HepG2 (cell line): Measurements from ENCODE around the gene DLL4. TPM values are rescaled to one million over a fixed set of nuclear protein-coding genes. Genes with fewer than 3 reads are reported as not detected.

Experiments used
- ELF3 ChIP-seq: IDR thresholded peaks from 2 replicates; pipeline ENCODE4 v1.6.1; 2016; ENCODE audit warnings: missing genetic modification reagents, missing compliant biosample characterization
- FIP1L1 ChIP-seq: fragments of 200-400 bp; formaldehyde crosslinking; IDR thresholded peaks from 2 replicates; pipeline ENCODE4 v1.6.1; 2018; ENCODE audit warnings: low read depth, mild to moderate bottlenecking, low read length, moderate library complexity, borderline replicate concordance; ENCODE audit not compliant: insufficient read depth
- HOXA5 ChIP-seq: sonication (generic); formaldehyde crosslinking; IDR thresholded peaks from 2 replicates; pipeline ENCODE4 v1.4.0; 2020; ENCODE audit warnings: missing genetic modification reagents
- JDP2 ChIP-seq: sonication (generic); formaldehyde crosslinking; IDR thresholded peaks from 2 replicates; pipeline ENCODE4 v1.8.1; 2022; ENCODE audit warnings: missing genetic modification reagents, borderline replicate concordance
- KDM4B ChIP-seq: sonication (generic); formaldehyde crosslinking; IDR thresholded peaks from 2 replicates; pipeline ENCODE4 v1.4.0; 2020; ENCODE audit warnings: missing genetic modification reagents
- MIER2 ChIP-seq: IDR thresholded peaks from 2 replicates; pipeline ENCODE4 v1.6.1; 2016; ENCODE audit warnings: missing biosample characterization, missing genetic modification reagents
- NAIF1 ChIP-seq: sonication (generic); formaldehyde crosslinking; IDR thresholded peaks from 2 replicates; pipeline ENCODE4 v1.5.0; 2020; ENCODE audit warnings: mild to moderate bottlenecking, missing genetic modification reagents, borderline replicate concordance
- PPARG ChIP-seq: conservative IDR thresholded peaks from 2 replicates; pipeline ENCODE4 v1.6.1; 2016; ENCODE audit warnings: missing biosample characterization, missing genetic modification reagents
- SMAD1 ChIP-seq: sonication (generic); formaldehyde crosslinking; IDR thresholded peaks from 2 replicates; pipeline ENCODE4 v1.4.0; 2020; ENCODE audit warnings: missing genetic modification reagents, low read depth, mild to moderate bottlenecking, borderline replicate concordance
- SNAI1 ChIP-seq: sonication (generic); formaldehyde crosslinking; IDR thresholded peaks from 2 replicates; pipeline ENCODE4 v1.5.0; 2020; ENCODE audit warnings: mild to moderate bottlenecking, missing genetic modification reagents, borderline replicate concordance
- SNRNP70 ChIP-seq: fragments of 200-400 bp; formaldehyde crosslinking; IDR thresholded peaks from 2 replicates; pipeline ENCODE4 v1.6.1; 2017; ENCODE audit warnings: mild to moderate bottlenecking, low read depth, low read length, moderate library complexity
- SRSF9 ChIP-seq: fragments of 200-400 bp; formaldehyde crosslinking; IDR thresholded peaks from 2 replicates; pipeline ENCODE4 v1.6.1; 2018; ENCODE audit warnings: borderline replicate concordance, mild to moderate bottlenecking, low read depth, low read length; ENCODE audit not compliant: insufficient read depth, poor library complexity, severe bottlenecking
- THAP11 ChIP-seq: IDR thresholded peaks from 2 replicates; pipeline ENCODE4 v1.6.1; 2016; ENCODE audit warnings: missing biosample characterization, missing genetic modification reagents
- YEATS4 ChIP-seq: sonication (generic); formaldehyde crosslinking; IDR thresholded peaks from 2 replicates; pipeline ENCODE4 v1.4.0; 2020; ENCODE audit warnings: missing genetic modification reagents, borderline replicate concordance
- ZC3H4 ChIP-seq: sonication (generic); formaldehyde crosslinking; IDR thresholded peaks from 2 replicates; pipeline ENCODE4 v1.4.0; 2020; ENCODE audit warnings: missing genetic modification reagents, borderline replicate concordance
- ZFP1 ChIP-seq: IDR thresholded peaks from 2 replicates; pipeline ENCODE4 v1.6.1; 2016
- ZMYM3 ChIP-seq: sonication (generic); formaldehyde crosslinking; IDR thresholded peaks from 2 replicates; pipeline ENCODE4 v1.5.1; 2020; ENCODE audit warnings: mild to moderate bottlenecking, missing genetic modification reagents
- ZNF660 ChIP-seq: sonication (generic); formaldehyde crosslinking; IDR thresholded peaks from 2 replicates; pipeline ENCODE4 v1.5.1; 2020; ENCODE audit warnings: mild to moderate bottlenecking, low read depth, missing genetic modification reagents, borderline replicate concordance
- ZNF768 ChIP-seq: sonication (generic); formaldehyde crosslinking; IDR thresholded peaks from 2 replicates; pipeline ENCODE4 v1.4.0; 2020; ENCODE audit warnings: missing genetic modification reagents
- ZNF788 ChIP-seq: sonication (generic); formaldehyde crosslinking; IDR thresholded peaks from 2 replicates; pipeline ENCODE4 v1.5.0; 2020; ENCODE audit warnings: mild to moderate bottlenecking, missing genetic modification reagents, borderline replicate concordance
- polyA plus RNA-seq, 8 experiments: library from polyadenylated mRNA; depleted of rRNA in 3 of 8; stranded (reverse) in 7 of 8; unstranded in 1 of 8; fragments of >200 nt; fragmentation: Illumina TruSeq in 4 of 8; extraction: Trizol in 4 of 8; gene quantifications; 2 replicates each; pipeline versions ENCODE4 v1.2.1 to v1.2.3, GENCODE V29; 2011 to 2016; ENCODE audit warnings: low read depth in 4 of 8, missing spikeins in 1 of 8, mixed read lengths in 1 of 8; ENCODE audit not compliant: insufficient read depth in 1 of 8
- total RNA-seq, 5 experiments: library from RNA; depleted of rRNA; stranded (reverse); fragments of >200 nt; fragmentation: Illumina TruSeq; extraction: Trizol; gene quantifications; 2 replicates each; pipeline ENCODE4 v1.2.3, GENCODE V29; 2016; ENCODE audit warnings: low read depth in 1 of 5
- TF ChIP-seq, protein P1 (sequence below): sonication (generic); formaldehyde crosslinking; IDR thresholded peaks from 2 replicates; pipeline ENCODE4 v1.4.0; 2020; ENCODE audit warnings: missing genetic modification reagents, borderline replicate concordance
- TF ChIP-seq, protein P2 (sequence below): conservative IDR thresholded peaks from 2 replicates; pipeline ENCODE4 v1.6.1; 2018; ENCODE audit warnings: missing genetic modification reagents
- TF ChIP-seq, protein P3 (sequence below): sonication (generic); formaldehyde crosslinking; conservative IDR thresholded peaks from 2 replicates; pipeline ENCODE4 v1.8.0; 2022; ENCODE audit warnings: missing genetic modification reagents
- TF ChIP-seq, protein P4 (sequence below): sonication (generic); formaldehyde crosslinking; IDR thresholded peaks from 2 replicates; pipeline ENCODE4 v1.8.0; 2023; ENCODE audit warnings: mild to moderate bottlenecking, missing genetic modification reagents

The DLL4 gene
- total and polyA plus RNA-seq, 2 of the 13 experiments (the other 11 are each of a cell fraction or from before 2014, with no cell fraction given), result 0.20 to 0.25 TPM

DNA sequence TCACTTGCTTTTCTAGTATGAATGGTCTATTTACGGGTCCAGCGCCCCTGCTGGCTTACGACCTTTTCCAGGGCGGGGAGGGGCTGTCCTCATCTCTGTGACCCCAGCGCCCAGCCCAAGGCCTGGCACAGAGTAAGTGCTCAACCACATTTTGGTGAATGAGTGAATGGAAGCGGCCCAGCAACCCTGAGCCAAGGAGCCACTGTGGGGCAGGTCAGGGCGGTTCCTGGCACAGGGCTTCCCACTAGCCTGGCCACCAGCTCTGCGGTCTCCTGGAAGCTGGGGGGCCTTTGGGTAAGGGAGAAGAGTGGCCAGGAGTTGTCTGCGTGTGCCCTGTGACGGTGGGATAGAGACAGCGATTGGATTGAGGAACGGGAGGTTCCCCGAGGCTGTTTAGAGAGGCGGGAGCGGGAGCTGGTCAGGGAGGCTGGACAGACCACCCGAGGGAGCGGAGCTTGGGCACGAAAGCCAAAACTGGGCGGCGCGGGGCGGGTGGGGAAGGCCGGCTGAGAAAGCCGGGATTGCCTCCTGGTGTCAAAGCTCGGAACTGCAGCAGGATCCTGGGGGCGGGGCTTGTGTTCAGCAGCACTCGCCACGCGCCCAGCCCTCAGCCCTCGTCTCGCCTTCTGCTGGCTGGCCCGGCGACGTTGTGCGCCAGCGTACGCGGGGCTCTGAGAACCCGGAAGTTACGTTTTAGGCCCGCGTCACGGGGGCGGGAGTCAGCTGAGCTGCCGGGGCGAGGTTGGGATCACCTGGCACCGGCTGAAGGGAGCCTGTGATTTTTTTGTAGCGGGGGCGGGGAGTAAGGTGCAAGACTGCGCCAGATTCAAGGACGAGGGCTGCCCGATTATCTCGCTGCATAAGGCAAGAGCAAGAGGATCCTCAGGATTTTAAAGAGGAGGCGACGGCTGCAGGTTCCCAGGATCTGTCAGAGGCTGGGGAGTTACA, 35.1 kb upstream of the DLL4 start, which contains the start of gene VPS18 (continued):
- TF ChIP-seq SRSF9 (no peak), ZNF768 (CRISPR knock-in tag) (peak; percentile 52; the same call in 1 of the 2 replicates), ELF3 (CRISPR knock-in tag) (peak; percentile 80), PPARG (CRISPR knock-in tag) (no peak), KDM4B (CRISPR knock-in tag) (no peak), ZC3H4 (CRISPR knock-in tag) (0 out of 2 replicates have a peak, but pooled peaks have one; percentile 48), YEATS4 (CRISPR knock-in tag) (peak; percentile 90; the same call in 1 of the 2 replicates), SNRNP70 (no peak), ZFP1 (CRISPR knock-in tag) (no peak), MIER2 (CRISPR knock-in tag) (no peak), SMAD1 (CRISPR knock-in tag) (0 out of 2 replicates have a peak, but pooled peaks have one; percentile 77), ZNF660 (no peak), THAP11 (CRISPR knock-in tag) (peak; percentile 89), ZNF788 (no peak; the same call in 1 of the 2 replicates), HOXA5 (CRISPR knock-in tag) (no peak), NAIF1 (CRISPR knock-in tag) (no peak), ZMYM3 (CRISPR knock-in tag) (no peak; the same call in none of the 2 replicates), JDP2 (CRISPR knock-in tag) (no peak), FIP1L1 (no peak), SNAI1 (CRISPR knock-in tag) (peak; percentile 28; the same call in 1 of the 2 replicates)
- TF ChIP-seq, protein P1, sequence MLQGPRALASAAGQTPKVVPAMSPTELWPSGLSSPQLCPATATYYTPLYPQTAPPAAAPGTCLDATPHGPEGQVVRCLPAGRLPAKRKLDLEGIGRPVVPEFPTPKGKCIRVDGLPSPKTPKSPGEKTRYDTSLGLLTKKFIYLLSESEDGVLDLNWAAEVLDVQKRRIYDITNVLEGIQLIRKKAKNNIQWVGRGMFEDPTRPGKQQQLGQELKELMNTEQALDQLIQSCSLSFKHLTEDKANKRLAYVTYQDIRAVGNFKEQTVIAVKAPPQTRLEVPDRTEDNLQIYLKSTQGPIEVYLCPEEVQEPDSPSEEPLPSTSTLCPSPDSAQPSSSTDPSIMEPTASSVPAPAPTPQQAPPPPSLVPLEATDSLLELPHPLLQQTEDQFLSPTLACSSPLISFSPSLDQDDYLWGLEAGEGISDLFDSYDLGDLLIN, result no peak
- TF ChIP-seq, protein P2, sequence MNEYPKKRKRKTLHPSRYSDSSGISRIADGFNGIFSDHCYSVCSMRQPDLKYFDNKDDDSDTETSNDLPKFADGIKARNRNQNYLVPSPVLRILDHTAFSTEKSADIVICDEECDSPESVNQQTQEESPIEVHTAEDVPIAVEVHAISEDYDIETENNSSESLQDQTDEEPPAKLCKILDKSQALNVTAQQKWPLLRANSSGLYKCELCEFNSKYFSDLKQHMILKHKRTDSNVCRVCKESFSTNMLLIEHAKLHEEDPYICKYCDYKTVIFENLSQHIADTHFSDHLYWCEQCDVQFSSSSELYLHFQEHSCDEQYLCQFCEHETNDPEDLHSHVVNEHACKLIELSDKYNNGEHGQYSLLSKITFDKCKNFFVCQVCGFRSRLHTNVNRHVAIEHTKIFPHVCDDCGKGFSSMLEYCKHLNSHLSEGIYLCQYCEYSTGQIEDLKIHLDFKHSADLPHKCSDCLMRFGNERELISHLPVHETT (CRISPR knock-in tag), result no peak
- TF ChIP-seq, protein P3, sequence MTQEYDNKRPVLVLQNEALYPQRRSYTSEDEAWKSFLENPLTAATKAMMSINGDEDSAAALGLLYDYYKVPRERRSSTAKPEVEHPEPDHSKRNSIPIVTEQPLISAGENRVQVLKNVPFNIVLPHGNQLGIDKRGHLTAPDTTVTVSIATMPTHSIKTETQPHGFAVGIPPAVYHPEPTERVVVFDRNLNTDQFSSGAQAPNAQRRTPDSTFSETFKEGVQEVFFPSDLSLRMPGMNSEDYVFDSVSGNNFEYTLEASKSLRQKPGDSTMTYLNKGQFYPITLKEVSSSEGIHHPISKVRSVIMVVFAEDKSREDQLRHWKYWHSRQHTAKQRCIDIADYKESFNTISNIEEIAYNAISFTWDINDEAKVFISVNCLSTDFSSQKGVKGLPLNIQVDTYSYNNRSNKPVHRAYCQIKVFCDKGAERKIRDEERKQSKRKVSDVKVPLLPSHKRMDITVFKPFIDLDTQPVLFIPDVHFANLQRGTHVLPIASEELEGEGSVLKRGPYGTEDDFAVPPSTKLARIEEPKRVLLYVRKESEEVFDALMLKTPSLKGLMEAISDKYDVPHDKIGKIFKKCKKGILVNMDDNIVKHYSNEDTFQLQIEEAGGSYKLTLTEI (CRISPR knock-in tag), result no peak
- TF ChIP-seq, protein P4, sequence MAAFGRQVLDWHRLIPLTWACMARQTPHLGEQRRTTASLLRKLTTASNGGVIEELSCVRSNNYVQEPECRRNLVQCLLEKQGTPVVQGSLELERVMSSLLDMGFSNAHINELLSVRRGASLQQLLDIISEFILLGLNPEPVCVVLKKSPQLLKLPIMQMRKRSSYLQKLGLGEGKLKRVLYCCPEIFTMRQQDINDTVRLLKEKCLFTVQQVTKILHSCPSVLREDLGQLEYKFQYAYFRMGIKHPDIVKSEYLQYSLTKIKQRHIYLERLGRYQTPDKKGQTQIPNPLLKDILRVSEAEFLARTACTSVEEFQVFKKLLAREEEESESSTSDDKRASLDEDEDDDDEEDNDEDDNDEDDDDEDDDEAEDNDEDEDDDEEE, result no peak
